GM21447 (cell line): Measurements from ENCODE around the gene MMAB.

ENCODE experiments used
- ATAC-seq: cut with Tn5 transposase; IDR thresholded peaks from one replicate; pipeline ENCODE4 v1.9.1; 2021; ENCODE audit not compliant: unreplicated experiment

MMAB gene

GRCh38 chr12:109541413-109541726 is 31.9 kb downstream of the MMAB start:
- no peak for ATAC-seq

- no peak for ATAC-seq
Observed at GRCh38 chr12:109540526-109541412, 32.5 kb downstream of the MMAB start.

- ATAC-seq: no peak
Observed at GRCh38 chr12:109539508-109539907, 33.8 kb downstream of the MMAB start.

- ATAC-seq: no peak
Observed at GRCh38 chr12:109538191-109538863, 35.0 kb downstream of the MMAB start.

- ATAC-seq: no peak
Observed at GRCh38 chr12:109537136-109537535, 36.2 kb downstream of the MMAB start.

GRCh38 chr12:109535863-109536250 is 37.4 kb downstream of the MMAB start:
- no peak for ATAC-seq

GRCh38 chr12:109535231-109535862 is 38.0 kb downstream of the MMAB start:
- ATAC-seq: no peak

- ATAC-seq: no peak
Observed at GRCh38 chr12:109534456-109534855, 38.8 kb downstream of the MMAB start.

GRCh38 chr12:109533487-109533740 is 39.9 kb downstream of the MMAB start:
- ATAC-seq: no peak

- ATAC-seq: no peak
Observed at GRCh38 chr12:109532721-109533486, 40.4 kb downstream of the MMAB start.

- ATAC-seq: no peak
Observed at GRCh38 chr12:109531411-109531810, 41.9 kb downstream of the MMAB start.

GRCh38 chr12:109529691-109530640 is 43.3 kb downstream of the MMAB start:
- no peak for ATAC-seq

- ATAC-seq: no peak
Observed at GRCh38 chr12:109527489-109528123, 45.7 kb downstream of the MMAB start.

GRCh38 chr12:109525279-109525585 is 48.1 kb downstream of the MMAB start:
- ATAC-seq: no peak

GRCh38 chr12:109524466-109525278 is 48.6 kb downstream of the MMAB start:
- no peak for ATAC-seq

- ATAC-seq: no peak
Observed at GRCh38 chr12:109523504-109523903, 49.8 kb downstream of the MMAB start.

- ATAC-seq: no peak
Observed at GRCh38 chr12:109523071-109523470, 50.2 kb downstream of the MMAB start.

- no peak for ATAC-seq
Observed at GRCh38 chr12:109521831-109522230, 51.5 kb downstream of the MMAB start.

GRCh38 chr12:109519787-109520186 is 53.5 kb downstream of the MMAB start:
- ATAC-seq: no peak
